B cell (primary cell): ENCODE results near the gene DPT. TPM values are rescaled to one million over a fixed set of nuclear protein-coding genes. Genes with fewer than 3 reads are reported as not detected.

Experiments
- ATAC-seq: fragments of 200-7000 bp; cut with Tn5 transposase; one replicate; pipeline ENCODE4 v1.10.0; 2021; ENCODE audit warnings: low read depth, mild to moderate bottlenecking, moderate number of reproducible peaks, moderate library complexity
- CTCF ChIA-PET: fragments of 350-600 bp; sonication (Branson Sonifier 250); formaldehyde crosslinking; loops from one replicate; lab custom pipeline; 2021; ENCODE audit warnings: antibody characterized with exemption, inconsistent platforms; lab: Charles Lee
- POLR2A ChIA-PET: fragments of 350-600 bp; sonication (Branson Sonifier 250); formaldehyde crosslinking; loops from one replicate; lab custom pipeline; 2021; ENCODE audit warnings: antibody characterized with exemption; lab: Charles Lee
- DNase-seq: peaks from one replicate; pipeline ENCODE4 v3.0.0; 2013
- H2AFZ ChIP-seq: 2 replicates; pipeline ENCODE4 v1.6.1; 2012; ENCODE audit warnings: mild to moderate bottlenecking, low read depth, low read length; ENCODE audit not compliant: insufficient read depth, poor library complexity, severe bottlenecking
- H3K27ac ChIP-seq, 2 donors: 1 replicate in 1 of 2; 2 replicates in 1 of 2; pipeline ENCODE4 v1.5.1; 2012 to 2013; ENCODE audit warnings: low read length in 2 of 2, mild to moderate bottlenecking in 2 of 2, moderate library complexity in 1 of 2
- H3K27me3 ChIP-seq, 4 experiments: fragments of 200-600 bp in 1 of 4; sonication (generic) in 1 of 4; replicated peaks in 1 of 4; 1 replicate in 2 of 4; 2 replicates in 2 of 4; pipeline versions ENCODE4 v1.6.1 to v1.7.0; 2013 to 2016; ENCODE audit warnings: low read length in 3 of 4, mild to moderate bottlenecking in 2 of 4, mixed read lengths in 1 of 4, moderate library complexity in 1 of 4; ENCODE audit not compliant: insufficient read depth in 4 of 4, control insufficient read depth in 3 of 4; ENCODE audit errors: control extremely low read depth in 1 of 4
- H3K36me3 ChIP-seq, 2 experiments: replicated peaks in 1 of 2; 1 replicate in 1 of 2; 2 replicates in 1 of 2; pipeline versions ENCODE4 v1.6.1 to v1.7.1; 2013; ENCODE audit warnings: low read length in 1 of 2; ENCODE audit not compliant: insufficient read depth in 2 of 2, control insufficient read depth in 1 of 2; ENCODE audit errors: control extremely low read depth in 1 of 2, extremely low read depth in 1 of 2
- H3K4me1 ChIP-seq, 2 donors: fragments of 200-600 bp in 1 of 2; sonication (generic) in 1 of 2; 1 replicate in 1 of 2; 2 replicates in 1 of 2; pipeline versions ENCODE4 v1.5.1 to v1.6.1; 2013 to 2017; ENCODE audit warnings: low read length in 2 of 2; ENCODE audit not compliant: control insufficient read depth in 2 of 2, insufficient read depth in 2 of 2
- H3K4me2 ChIP-seq: replicated peaks from 2 replicates; pipeline ENCODE3; 2012; ENCODE audit warnings: mild to moderate bottlenecking, low read depth, low read length; ENCODE audit not compliant: poor library complexity, severe bottlenecking
- H3K4me3 ChIP-seq, 5 experiments: fragments of 200-600 bp in 1 of 5; sonication (generic) in 1 of 5; 1 replicate in 3 of 5; 2 replicates in 2 of 5; pipeline versions ENCODE4 v1.5.1 to v1.7.0; 2011 to 2016; ENCODE audit warnings: low read length in 4 of 5, mild to moderate bottlenecking in 4 of 5, low read depth in 2 of 5, control low read depth in 1 of 5, moderate library complexity in 1 of 5; ENCODE audit not compliant: insufficient read depth in 1 of 5; ENCODE audit errors: control extremely low read depth in 1 of 5, extremely low read depth in 1 of 5
- H3K79me2 ChIP-seq: fragments of 200-600 bp; sonication (generic); one replicate; pipeline ENCODE4 v1.6.0; 2016; ENCODE audit warnings: low read length; ENCODE audit not compliant: control insufficient read depth, insufficient read depth
- H3K9ac ChIP-seq: fragments of 200-600 bp; sonication (generic); 2 replicates; pipeline ENCODE4 v1.6.1; 2017; ENCODE audit warnings: mild to moderate bottlenecking, low read length, moderate library complexity
- H3K9me3 ChIP-seq, 3 donors: one replicate each; pipeline versions ENCODE4 v1.6.1 to v1.7.1; 2013; ENCODE audit warnings: low read length in 2 of 3; ENCODE audit not compliant: control insufficient read depth in 2 of 3, insufficient read depth in 1 of 3; ENCODE audit errors: control extremely low read depth in 1 of 3
- H4K20me1 ChIP-seq: 2 replicates; pipeline ENCODE4 v1.6.0; 2012; ENCODE audit warnings: mild to moderate bottlenecking, low read length; ENCODE audit not compliant: insufficient read depth, control insufficient read depth, poor library complexity, severe bottlenecking
- H3K27ac Mint-ChIP-seq: one replicate; pipeline ENCODE4 v1.8.0; 2021; ENCODE audit warnings: mixed read lengths
- H3K27me3 Mint-ChIP-seq: one replicate; pipeline ENCODE4 v1.8.0; 2021; ENCODE audit warnings: mixed read lengths
- H3K4me1 Mint-ChIP-seq: one replicate; pipeline ENCODE4 v1.8.0; 2021; ENCODE audit warnings: mixed read lengths
- H3K4me3 Mint-ChIP-seq: one replicate; pipeline ENCODE4 v1.8.0; 2021; ENCODE audit warnings: mixed read lengths
- H3K9me3 Mint-ChIP-seq: one replicate; pipeline ENCODE4 v1.8.0; 2022; ENCODE audit warnings: mixed read lengths; ENCODE audit not compliant: insufficient read depth
- CTCF ChIP-seq: fragments of 200-600 bp; IDR thresholded peaks from one replicate; pipeline ENCODE4 v1.8.0; 2022; ENCODE audit warnings: antibody characterized with exemption, mild to moderate bottlenecking
- EZH2 ChIP-seq: IDR thresholded peaks from 2 replicates; pipeline ENCODE4 v1.6.1; 2012; ENCODE audit warnings: borderline replicate concordance, low read depth, mild to moderate bottlenecking, moderate library complexity, low read length; ENCODE audit not compliant: insufficient read depth, poor library complexity, severe bottlenecking
- WGBS: methylation state at CpG from one replicate; pipeline ENCODE4 v1.1.5; 2013; ENCODE audit warnings: missing lambda C conversion rate; ENCODE audit not compliant: insufficient coverage; 5-methylcytosine and 5-hydroxymethylcytosine counted together
- intact Hi-C: fragments of 100-400 bp; cut with micrococcal nuclease; formaldehyde crosslinking; loops from one replicate; pipeline ENCODE4 v1.10.0; 2022
- polyA plus RNA-seq: library from polyadenylated mRNA; depleted of rRNA; stranded (reverse); fragments of >200 nt; gene quantifications from 2 replicates; pipeline ENCODE4 v1.2.3, GENCODE V29; 2012
- total RNA-seq, 2 donors: library from RNA; stranded (reverse); fragments of 120-200 nt in 1 of 2; gene quantifications; 1 replicate in 1 of 2; 2 replicates in 1 of 2; pipeline versions ENCODE4 v1.2.3 to v1.2.4, GENCODE V29; 2013 to 2022

The DPT gene
- total and polyA plus RNA-seq, 2 donors (not counting 1 experiment from before 2014, with no cell fraction given), result not detected

- Histone ChIP-seq H3K27ac (no peak overlapping the region), H3K36me3 (no peaks in the 10 kb centered on the region), H3K4me3 (no peak overlapping the region), H3K27me3 (peaks cover 0 to 2% (median 0%) of the 10 kb centered on the region in 4 experiments), H3K79me2 (no peaks in the 10 kb centered on the region), H3K4me2 (no peak overlapping the region), H3K9me3 (peaks cover 0 to 3% (median 0%) of the 10 kb centered on the region in 3 donors), H3K4me1 (no peaks in the 10 kb centered on the region), H4K20me1 (no peaks in the 10 kb centered on the region), H2AFZ (no peak overlapping the region), H3K9ac (no peak overlapping the region)
- Mint-ChIP-seq H3K27me3 (peaks cover 7% of the 10 kb centered on the region), H3K4me3 (no peak overlapping the region), H3K9me3 (no peaks in the 10 kb centered on the region), H3K27ac (no peak overlapping the region), H3K4me1 (no peaks in the 10 kb centered on the region)
- WGBS, result 93% methylated on average over 4 of the region's 6 CpGs
- intact Hi-C loops, result no loop called here
- CTCF ChIA-PET, result no interaction called here
- ATAC-seq (no peak), DNase-seq (no peak)
- no peak for TF ChIP-seq CTCF
- no peak for TF ChIP-seq EZH2
- POLR2A ChIA-PET, result no interaction called here
Observed at GRCh38 chr1:168736520-168736919, 7.5 kb upstream of the DPT start.

- Histone ChIP-seq H3K4me1 (no peaks in the 10 kb centered on the region), H3K4me2 (no peak overlapping the region), H2AFZ (no peak overlapping the region), H3K36me3 (no peaks in the 10 kb centered on the region), H3K79me2 (no peaks in the 10 kb centered on the region), H3K4me3 (no peak overlapping the region), H3K27me3 (peaks cover 0 to 2% (median 0%) of the 10 kb centered on the region in 4 experiments), H3K9ac (no peak overlapping the region), H4K20me1 (no peaks in the 10 kb centered on the region), H3K9me3 (peaks cover 0 to 3% (median 0%) of the 10 kb centered on the region in 3 donors), H3K27ac (no peak overlapping the region)
- Mint-ChIP-seq H3K27ac (no peak overlapping the region), H3K4me1 (no peaks in the 10 kb centered on the region), H3K9me3 (no peaks in the 10 kb centered on the region), H3K27me3 (peaks cover 7% of the 10 kb centered on the region), H3K4me3 (no peak overlapping the region)
- 77% methylated on average over 3 of the region's 5 CpGs for WGBS
- ChIA-PET CTCF (no interaction called here), POLR2A (no interaction called here)
- intact Hi-C loops, result no loop called here
- TF ChIP-seq CTCF, result no peak
- no peak for TF ChIP-seq EZH2
- ATAC-seq, result no peak
- no peak for DNase-seq
Observed at GRCh38 chr1:168735974-168736373, 7.0 kb upstream of the DPT start.
